GM18505 (cell line): ENCODE results near the gene KLHDC8B.

Experiments used
- ATAC-seq: cut with Tn5 transposase; IDR thresholded peaks from one replicate; pipeline ENCODE4 v1.9.1; 2021; ENCODE audit not compliant: unreplicated experiment
- POLR2A ChIP-seq: IDR thresholded peaks from 4 replicates; pipeline ENCODE4 v1.6.1; 2011; ENCODE audit warnings: borderline replicate concordance; ENCODE audit not compliant: insufficient read depth, insufficient read length; ENCODE audit errors: extremely low read depth

KLHDC8B gene

DNA sequence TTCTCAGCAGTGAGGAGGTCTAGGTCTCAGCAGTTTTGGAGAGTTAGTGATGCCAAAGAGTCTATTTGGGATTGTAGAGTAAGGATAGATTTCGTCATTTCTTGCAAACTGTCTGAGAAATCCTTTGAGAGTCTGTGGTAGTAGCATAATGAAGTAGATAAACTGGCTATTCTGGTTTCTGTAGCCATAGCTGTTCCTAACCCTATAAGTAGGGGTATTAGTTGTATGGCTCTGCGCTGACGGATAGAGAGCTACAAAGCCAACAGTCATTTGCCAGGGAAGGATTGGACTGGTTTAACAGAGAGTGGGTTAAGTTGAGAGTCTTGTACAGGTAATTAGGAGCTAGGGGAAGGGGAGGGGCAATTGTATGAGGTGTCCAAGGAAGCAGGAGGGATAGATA lies 50.6 kb downstream of the KLHDC8B start:
- no peak for ATAC-seq
- TF ChIP-seq POLR2A: no peak
